HepG2 (cell line): ENCODE results near the gene PTGR1. TPM values are rescaled to one million over a fixed set of nuclear protein-coding genes. Genes with fewer than 3 reads are reported as not detected.

Source experiments
- FOXC1 ChIP-seq: sonication (generic); formaldehyde crosslinking; IDR thresholded peaks from 2 replicates; pipeline ENCODE4 v1.8.0; 2022; ENCODE audit warnings: mild to moderate bottlenecking, missing genetic modification reagents, borderline replicate concordance
- HMGXB3 ChIP-seq: sonication (generic); formaldehyde crosslinking; IDR thresholded peaks from 2 replicates; pipeline ENCODE4 v1.4.0; 2020; ENCODE audit warnings: missing genetic modification reagents, borderline replicate concordance
- MIER2 ChIP-seq: IDR thresholded peaks from 2 replicates; pipeline ENCODE4 v1.6.1; 2016; ENCODE audit warnings: missing biosample characterization, missing genetic modification reagents
- PRMT3 ChIP-seq: sonication (generic); formaldehyde crosslinking; IDR thresholded peaks from 2 replicates; pipeline ENCODE4 v1.8.1; 2022; ENCODE audit warnings: low read depth, mild to moderate bottlenecking, moderate library complexity, missing genetic modification reagents, borderline replicate concordance
- ZFP1 ChIP-seq: IDR thresholded peaks from 2 replicates; pipeline ENCODE4 v1.6.1; 2016
- ZNF138 ChIP-seq: sonication (generic); formaldehyde crosslinking; IDR thresholded peaks from 2 replicates; pipeline ENCODE4 v1.5.0; 2020; ENCODE audit warnings: mild to moderate bottlenecking, low read depth, missing genetic modification reagents
- ZNF280D ChIP-seq: sonication (generic); formaldehyde crosslinking; IDR thresholded peaks from 2 replicates; pipeline ENCODE4 v1.5.1; 2020; ENCODE audit warnings: mild to moderate bottlenecking, missing genetic modification reagents
- polyA plus RNA-seq, 8 experiments: library from polyadenylated mRNA; depleted of rRNA in 3 of 8; stranded (reverse) in 7 of 8; unstranded in 1 of 8; fragments of >200 nt; fragmentation: Illumina TruSeq in 4 of 8; extraction: Trizol in 4 of 8; gene quantifications; 2 replicates each; pipeline versions ENCODE4 v1.2.1 to v1.2.3, GENCODE V29; 2011 to 2016; ENCODE audit warnings: low read depth in 4 of 8, missing spikeins in 1 of 8, mixed read lengths in 1 of 8; ENCODE audit not compliant: insufficient read depth in 1 of 8
- total RNA-seq, 5 experiments: library from RNA; depleted of rRNA; stranded (reverse); fragments of >200 nt; fragmentation: Illumina TruSeq; extraction: Trizol; gene quantifications; 2 replicates each; pipeline ENCODE4 v1.2.3, GENCODE V29; 2016; ENCODE audit warnings: low read depth in 1 of 5
- TF ChIP-seq, protein P1 (sequence below): sonication (generic); formaldehyde crosslinking; IDR thresholded peaks from 2 replicates; pipeline ENCODE4 v1.4.0; 2020; ENCODE audit warnings: missing genetic modification reagents, borderline replicate concordance
- TF ChIP-seq, protein P2 (sequence below): sonication (generic); formaldehyde crosslinking; IDR thresholded peaks from 2 replicates; pipeline ENCODE4 v1.5.0; 2020; ENCODE audit warnings: mild to moderate bottlenecking, missing genetic modification reagents, borderline replicate concordance

The PTGR1 gene
- total and polyA plus RNA-seq, 2 of the 13 experiments (the other 11 are each of a cell fraction or from before 2014, with no cell fraction given) = 6.0 to 15.8 TPM

DNA sequence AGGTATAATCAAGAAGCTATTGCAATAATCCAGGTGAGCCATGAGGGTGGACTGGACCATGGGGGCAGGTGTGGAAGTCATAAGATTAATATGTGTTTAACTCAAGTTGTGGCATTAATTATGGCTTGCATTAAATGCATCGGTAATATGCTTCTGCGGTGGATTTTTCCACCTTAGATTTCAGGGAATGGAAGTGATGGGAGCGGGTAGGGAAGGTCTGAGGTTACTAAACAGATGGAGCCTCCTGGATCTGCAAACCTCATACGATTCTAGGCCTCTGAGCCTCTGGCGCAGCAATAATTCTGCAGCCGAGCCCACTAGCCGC lies 74.8 kb downstream of the PTGR1 start (continued):
- TF ChIP-seq HMGXB3 (CRISPR knock-in tag) (0 out of 2 replicates have a peak, but pooled peaks have one; percentile 34), ZNF280D (0 out of 2 replicates have a peak, but pooled peaks have one; percentile 50), ZNF138 (CRISPR knock-in tag) (no peak), FOXC1 (0 out of 2 replicates have a peak, but pooled peaks have one; percentile 6), MIER2 (CRISPR knock-in tag) (0 out of 2 replicates have a peak, but pooled peaks have one; percentile 9), PRMT3 (CRISPR knock-in tag) (no peak), ZFP1 (no peak)
- TF ChIP-seq, protein P1, sequence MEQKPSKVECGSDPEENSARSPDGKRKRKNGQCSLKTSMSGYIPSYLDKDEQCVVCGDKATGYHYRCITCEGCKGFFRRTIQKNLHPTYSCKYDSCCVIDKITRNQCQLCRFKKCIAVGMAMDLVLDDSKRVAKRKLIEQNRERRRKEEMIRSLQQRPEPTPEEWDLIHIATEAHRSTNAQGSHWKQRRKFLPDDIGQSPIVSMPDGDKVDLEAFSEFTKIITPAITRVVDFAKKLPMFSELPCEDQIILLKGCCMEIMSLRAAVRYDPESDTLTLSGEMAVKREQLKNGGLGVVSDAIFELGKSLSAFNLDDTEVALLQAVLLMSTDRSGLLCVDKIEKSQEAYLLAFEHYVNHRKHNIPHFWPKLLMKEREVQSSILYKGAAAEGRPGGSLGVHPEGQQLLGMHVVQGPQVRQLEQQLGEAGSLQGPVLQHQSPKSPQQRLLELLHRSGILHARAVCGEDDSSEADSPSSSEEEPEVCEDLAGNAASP (CRISPR knock-in tag) = no peak
- TF ChIP-seq, protein P2, sequence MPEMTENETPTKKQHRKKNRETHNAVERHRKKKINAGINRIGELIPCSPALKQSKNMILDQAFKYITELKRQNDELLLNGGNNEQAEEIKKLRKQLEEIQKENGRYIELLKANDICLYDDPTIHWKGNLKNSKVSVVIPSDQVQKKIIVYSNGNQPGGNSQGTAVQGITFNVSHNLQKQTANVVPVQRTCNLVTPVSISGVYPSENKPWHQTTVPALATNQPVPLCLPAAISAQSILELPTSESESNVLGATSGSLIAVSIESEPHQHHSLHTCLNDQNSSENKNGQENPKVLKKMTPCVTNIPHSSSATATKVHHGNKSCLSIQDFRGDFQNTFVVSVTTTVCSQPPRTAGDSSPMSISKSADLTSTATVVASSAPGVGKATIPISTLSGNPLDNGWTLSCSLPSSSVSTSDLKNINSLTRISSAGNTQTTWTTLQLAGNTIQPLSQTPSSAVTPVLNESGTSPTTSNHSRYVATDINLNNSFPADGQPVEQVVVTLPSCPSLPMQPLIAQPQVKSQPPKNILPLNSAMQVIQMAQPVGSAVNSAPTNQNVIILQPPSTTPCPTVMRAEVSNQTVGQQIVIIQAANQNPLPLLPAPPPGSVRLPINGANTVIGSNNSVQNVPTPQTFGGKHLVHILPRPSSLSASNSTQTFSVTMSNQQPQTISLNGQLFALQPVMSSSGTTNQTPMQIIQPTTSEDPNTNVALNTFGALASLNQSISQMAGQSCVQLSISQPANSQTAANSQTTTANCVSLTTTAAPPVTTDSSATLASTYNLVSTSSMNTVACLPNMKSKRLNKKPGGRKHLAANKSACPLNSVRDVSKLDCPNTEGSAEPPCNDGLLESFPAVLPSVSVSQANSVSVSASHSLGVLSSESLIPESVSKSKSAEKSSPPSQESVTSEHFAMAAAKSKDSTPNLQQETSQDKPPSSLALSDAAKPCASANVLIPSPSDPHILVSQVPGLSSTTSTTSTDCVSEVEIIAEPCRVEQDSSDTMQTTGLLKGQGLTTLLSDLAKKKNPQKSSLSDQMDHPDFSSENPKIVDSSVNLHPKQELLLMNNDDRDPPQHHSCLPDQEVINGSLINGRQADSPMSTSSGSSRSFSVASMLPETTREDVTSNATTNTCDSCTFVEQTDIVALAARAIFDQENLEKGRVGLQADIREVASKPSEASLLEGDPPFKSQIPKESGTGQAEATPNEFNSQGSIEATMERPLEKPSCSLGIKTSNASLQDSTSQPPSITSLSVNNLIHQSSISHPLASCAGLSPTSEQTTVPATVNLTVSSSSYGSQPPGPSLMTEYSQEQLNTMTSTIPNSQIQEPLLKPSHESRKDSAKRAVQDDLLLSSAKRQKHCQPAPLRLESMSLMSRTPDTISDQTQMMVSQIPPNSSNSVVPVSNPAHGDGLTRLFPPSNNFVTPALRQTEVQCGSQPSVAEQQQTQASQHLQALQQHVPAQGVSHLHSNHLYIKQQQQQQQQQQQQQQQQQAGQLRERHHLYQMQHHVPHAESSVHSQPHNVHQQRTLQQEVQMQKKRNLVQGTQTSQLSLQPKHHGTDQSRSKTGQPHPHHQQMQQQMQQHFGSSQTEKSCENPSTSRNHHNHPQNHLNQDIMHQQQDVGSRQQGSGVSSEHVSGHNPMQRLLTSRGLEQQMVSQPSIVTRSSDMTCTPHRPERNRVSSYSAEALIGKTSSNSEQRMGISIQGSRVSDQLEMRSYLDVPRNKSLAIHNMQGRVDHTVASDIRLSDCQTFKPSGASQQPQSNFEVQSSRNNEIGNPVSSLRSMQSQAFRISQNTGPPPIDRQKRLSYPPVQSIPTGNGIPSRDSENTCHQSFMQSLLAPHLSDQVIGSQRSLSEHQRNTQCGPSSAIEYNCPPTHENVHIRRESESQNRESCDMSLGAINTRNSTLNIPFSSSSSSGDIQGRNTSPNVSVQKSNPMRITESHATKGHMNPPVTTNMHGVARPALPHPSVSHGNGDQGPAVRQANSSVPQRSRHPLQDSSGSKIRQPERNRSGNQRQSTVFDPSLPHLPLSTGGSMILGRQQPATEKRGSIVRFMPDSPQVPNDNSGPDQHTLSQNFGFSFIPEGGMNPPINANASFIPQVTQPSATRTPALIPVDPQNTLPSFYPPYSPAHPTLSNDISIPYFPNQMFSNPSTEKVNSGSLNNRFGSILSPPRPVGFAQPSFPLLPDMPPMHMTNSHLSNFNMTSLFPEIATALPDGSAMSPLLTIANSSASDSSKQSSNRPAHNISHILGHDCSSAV (CRISPR knock-in tag) = no peak
